NCI-H82 (cell line): Measurements from ENCODE around the gene HDAC10.

ENCODE experiments used
- DNase-seq: peaks from one replicate; lab custom pipeline; 2025; lab: John Stamatoyannopoulos, UW

Gene HDAC10

DNA sequence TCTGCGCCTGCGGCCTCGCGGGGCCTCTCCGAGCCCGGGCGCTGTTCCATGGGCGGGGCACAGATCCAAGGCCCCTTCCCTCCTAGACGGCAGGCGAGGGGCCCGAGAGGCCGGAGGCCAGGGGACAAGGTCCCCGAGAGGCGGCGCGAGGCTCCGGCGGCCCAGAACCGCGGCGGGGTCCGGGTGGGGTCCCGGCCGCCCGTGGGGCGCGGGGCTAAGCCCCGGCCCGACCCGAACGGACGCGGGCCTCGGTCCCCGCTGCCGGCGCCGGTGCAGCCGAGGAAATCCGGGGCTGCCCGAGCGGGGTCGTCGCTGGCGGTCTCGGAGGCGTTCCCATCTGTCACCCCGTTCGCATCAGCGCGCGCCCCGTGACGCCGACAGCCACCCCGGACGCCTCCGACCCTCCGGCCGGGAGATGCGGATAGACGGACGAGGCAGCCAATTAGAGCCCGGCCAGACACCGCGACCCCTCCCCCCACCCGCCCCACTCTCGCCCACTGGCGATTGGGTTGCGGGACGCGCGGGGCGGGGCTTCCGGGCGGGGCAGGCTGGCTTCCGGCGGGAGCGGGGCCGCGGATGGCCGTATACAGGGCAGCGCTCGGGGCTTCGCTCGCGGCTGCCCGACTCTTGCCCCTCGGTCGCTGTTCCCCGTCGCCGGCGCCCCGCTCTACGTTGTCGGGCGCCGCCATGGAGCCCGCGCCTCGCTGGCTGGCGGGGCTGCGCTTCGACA lies 50.4 kb downstream of the HDAC10 start, which contains the start of gene SELENOO:
SELENOO (plus strand) TSS at position 551 of the 730 bp plus-strand sequence; CDS start at position 577, 26 bp downstream.
- DNase-seq, result peak; percentile 92

DNA sequence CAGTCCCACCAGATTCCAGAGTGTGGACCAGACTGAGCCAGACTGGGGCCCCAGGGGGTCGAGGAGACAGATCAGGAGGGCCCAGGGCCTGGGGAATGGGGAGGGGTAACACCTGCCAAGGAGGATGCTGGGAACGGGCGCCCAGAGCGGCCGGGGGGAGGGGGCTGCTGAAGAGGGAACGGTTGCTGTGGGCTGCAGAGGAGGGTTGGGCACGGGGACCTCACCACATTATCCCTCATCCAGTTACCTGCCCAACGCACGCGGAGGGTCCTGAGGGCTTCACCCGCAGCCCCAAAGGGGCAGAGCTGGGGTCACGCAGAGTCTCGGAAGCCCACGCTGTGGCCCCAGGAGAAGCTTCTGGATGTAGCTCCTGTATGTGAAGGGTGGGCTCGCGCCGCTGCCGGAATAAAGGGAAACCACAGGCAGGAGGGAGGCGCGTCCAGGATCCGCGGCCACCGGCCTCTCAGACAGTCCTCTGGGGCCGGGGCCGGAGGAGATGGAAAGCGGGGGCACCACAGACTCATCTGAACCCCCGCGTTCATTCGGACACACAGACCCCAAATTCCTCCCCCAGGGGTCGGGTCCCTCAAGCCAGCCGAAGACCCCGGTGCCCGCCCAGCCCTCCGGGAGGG lies 51.1 kb downstream of the HDAC10 start:
- DNase-seq, result peak; percentile 52

DNA sequence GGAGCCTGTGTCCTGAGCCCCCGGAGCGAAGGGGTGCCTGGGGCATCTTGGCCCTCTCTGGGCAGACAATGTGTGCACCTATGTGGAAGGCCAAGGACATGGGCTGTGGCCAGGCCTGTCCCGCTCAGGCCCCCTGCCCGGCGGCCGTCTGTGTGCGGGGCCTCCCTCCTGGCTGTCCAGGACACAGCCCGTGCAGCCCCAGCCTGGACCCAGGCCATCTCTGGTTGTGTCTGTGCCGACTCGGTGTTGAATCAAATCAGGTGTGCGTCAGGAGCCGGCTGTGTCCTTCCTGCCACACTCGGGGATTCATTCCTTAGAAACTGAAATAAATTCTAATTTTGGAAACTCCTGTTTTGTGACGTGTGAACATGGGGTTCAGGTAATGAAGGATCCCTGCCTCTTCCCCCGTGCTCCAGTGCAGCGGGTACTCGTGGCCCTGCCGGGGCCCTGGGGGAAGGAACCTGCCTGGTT lies 51.8 kb downstream of the HDAC10 start:
- no peak for DNase-seq

DNA sequence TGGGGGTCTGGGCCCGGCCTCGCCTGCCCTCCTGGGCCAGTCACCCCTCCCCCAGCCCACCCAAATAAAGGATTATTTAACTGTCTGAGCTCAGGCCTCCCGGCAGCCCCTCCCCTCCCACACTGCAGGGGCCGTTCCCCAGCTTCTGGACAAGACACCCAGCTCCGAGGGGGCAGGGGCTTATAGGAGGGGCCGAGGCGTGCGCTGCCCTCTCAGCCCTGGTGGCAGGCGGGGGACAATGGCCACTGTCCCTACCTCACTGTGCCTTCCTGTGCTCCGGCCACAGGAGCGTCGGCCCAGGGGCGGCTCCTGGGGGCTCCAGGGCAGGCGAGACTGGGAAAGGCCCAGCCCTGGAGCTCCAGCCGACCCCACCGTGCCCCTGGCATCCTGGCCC lies 52.4 kb downstream of the HDAC10 start:
- no peak for DNase-seq

DNA sequence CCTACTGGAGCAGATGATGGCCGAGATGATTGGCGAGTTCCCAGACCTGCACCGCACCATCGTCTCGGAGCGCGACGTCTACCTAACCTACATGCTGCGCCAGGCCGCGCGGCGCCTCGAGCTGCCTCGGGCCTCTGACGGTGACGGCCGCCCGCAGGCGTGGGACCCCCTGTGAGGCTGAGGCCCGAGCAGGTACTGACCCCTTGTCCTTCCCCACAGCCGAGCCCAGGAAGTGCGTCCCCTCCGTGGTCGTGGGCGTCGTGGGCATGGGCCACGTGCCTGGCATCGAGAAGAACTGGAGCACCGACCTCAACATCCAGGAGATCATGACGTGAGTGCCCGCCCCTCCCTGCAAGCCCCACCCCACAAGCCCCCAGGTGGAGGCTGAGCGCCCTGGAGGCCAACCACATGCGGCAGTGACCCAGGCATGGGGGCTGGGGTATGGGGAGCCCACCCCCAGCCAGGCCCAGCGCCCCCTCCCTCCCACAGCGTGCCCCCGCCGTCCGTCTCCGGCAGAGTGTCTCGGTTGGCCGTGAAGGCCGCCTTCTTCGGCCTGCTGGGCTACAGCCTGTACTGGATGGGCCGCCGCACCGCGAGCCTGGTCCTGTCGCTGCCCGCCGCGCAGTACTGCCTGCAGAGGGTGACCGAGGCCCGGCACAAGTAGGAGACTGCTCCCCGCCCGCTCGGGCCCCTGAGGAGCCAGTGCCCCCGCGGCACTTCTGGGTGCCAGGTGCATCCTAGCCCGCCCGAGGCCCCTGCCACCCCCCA lies 53.0 kb downstream of the HDAC10 start:
- no peak for DNase-seq

DNA sequence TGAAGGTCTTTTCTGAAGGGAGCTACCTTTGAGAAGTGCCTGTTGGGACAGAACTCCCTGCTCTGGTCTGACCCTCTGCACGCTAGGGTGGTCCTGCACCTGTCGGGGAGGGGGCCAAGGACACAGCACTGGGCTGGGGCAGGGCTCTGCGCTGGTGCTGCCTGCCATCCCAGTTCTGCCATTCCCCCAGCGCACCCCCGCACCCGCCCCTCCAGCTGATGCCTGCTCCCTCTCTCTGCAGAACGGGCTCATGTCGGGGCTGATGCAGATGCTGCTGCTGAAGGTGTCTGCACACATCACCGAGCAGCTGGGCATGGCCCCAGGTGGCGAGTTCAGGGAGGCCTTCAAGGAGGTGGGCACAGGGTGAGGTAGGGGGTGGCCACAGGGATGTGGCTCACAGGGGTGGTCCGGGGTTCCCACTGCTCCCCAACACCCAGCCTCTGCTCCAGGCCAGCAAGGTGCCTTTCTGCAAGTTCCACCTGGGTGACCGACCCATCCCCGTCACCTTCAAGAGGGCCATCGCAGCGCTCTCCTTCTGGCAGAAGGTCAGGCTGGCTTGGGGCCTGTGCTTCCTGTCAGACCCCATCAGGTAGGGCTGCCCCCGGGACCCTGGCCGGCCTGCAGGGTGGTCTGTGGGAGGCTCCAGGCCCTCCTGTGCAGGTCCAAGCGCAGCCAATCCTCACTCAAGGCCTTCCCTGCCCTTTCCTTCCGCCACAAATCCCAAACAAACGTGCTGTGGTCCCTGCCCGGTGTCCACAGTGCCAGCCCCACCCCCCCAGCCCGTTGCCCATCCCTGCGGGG lies 53.9 kb downstream of the HDAC10 start:
- DNase-seq, result no peak

DNA sequence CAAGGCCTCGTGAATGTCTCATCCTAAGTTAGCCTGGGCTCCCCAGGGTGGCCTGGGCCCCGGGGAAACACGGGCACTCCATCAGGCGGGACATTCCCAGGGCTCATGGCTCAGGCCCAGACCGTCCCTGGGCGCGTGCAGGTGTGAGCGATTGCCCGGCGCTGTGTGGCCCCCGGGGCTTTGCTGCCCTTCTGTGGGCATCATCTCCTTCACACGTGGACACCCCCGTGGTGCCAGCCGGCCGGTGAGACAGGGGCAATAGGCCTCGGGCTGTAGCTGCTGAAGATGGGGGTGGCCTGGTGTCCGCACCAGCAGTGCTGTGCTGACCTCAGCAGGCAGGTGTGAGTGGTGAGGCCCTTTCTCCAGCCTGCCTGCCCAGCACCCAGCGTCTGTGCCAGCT lies 54.8 kb downstream of the HDAC10 start:
- no peak for DNase-seq
